ENCODE measurements around the gene ARHGAP21.

Gene ARHGAP21

DNA sequence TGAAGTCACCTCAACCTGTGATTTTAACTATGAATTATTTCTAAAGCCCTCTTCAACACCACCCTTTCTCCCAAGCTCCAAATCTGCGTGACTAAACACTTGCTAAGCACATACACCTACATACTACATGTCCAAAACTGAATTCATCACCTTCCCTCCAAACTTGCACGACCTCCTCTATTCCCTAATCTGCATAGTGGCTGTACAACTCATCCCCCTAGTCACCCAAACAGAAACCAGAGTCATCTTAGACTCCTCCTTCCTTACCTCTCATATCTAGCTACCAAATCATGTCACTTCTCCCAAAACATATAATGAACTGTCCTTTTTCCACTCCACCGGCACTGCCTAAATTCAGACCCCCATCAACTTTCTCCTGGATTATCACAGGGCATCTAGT is 16.2 kb downstream of the ARHGAP21 start:
- Histone ChIP-seq H3K4me1 (ENCODE audit: control insufficient read depth, insufficient read depth, low read length) (peaks cover 7% of the 10 kb centered on the region; the same call in 1 of the 2 replicates), H3K4me3 (ENCODE audit: low read depth, low read length) (no peak overlapping the region), H3K9ac (ENCODE audit: low read depth, low read length) (no peak overlapping the region), H3K9me3 (ENCODE audit: control insufficient read depth, insufficient read depth, low read length) (no peaks in the 10 kb centered on the region), H3K27me3 (ENCODE audit: control insufficient read depth, insufficient read depth, low read length) (no peaks in the 10 kb centered on the region), H3K27ac (ENCODE audit: low read depth, low read length) (no peak overlapping the region), H3K36me3 (ENCODE audit: control insufficient read depth, insufficient read depth, low read length) (no peaks in the 10 kb centered on the region)

DNA sequence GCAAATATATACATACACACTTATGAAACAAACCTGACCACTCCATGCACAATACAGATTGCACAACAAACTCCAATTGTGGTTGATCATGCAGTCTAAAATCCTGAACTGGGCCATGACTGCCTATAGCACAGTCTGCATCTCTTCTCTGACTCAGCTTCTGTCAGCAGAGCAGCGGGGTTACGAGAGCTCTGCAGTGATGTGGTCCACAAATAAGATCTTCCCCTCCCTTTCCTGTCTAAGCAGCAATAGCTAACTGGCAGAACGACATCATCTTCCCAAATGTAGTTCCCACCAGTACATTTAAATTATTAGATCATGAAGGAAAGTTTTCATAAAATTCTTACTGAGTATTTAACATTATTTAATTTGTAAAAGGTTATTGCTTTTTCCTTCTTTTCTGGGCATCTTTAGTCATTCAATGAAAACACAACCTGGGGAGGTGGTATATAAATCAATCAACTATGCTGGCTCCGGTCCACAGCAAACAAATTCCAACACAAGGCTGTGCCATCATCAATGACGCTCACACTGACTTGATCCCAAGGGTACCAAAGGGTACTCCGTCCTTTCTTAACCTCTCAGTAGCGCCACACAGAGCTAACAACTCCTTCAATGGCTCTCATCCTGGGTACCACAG is 17.1 kb downstream of the ARHGAP21 start:
- H3K9ac ChIP-seq (ENCODE audit: low read depth, low read length) = no peak overlapping the region
- H3K27me3 ChIP-seq (ENCODE audit: control insufficient read depth, insufficient read depth, low read length) = no peaks in the 10 kb centered on the region
- no peak overlapping the region for H3K27ac ChIP-seq (ENCODE audit: low read depth, low read length)
- no peaks in the 10 kb centered on the region for H3K9me3 ChIP-seq (ENCODE audit: control insufficient read depth, insufficient read depth, low read length)
- H3K4me3 ChIP-seq (ENCODE audit: low read depth, low read length) = no peak overlapping the region
- peaks cover 7% of the 10 kb centered on the region; the same call in 1 of the 2 replicates for H3K4me1 ChIP-seq (ENCODE audit: control insufficient read depth, insufficient read depth, low read length)
- H3K36me3 ChIP-seq (ENCODE audit: control insufficient read depth, insufficient read depth, low read length) = no peaks in the 10 kb centered on the region

GRCh38 chr10:24703700-24704099 is 20.0 kb downstream of the ARHGAP21 start:
- no peak overlapping the region for H3K4me3 ChIP-seq (ENCODE audit: low read depth, low read length)
- no peak overlapping the region for H3K27ac ChIP-seq (ENCODE audit: low read depth, low read length)
- no peaks in the 10 kb centered on the region for H3K36me3 ChIP-seq (ENCODE audit: control insufficient read depth, insufficient read depth, low read length)
- no peaks in the 10 kb centered on the region for H3K9me3 ChIP-seq (ENCODE audit: control insufficient read depth, insufficient read depth, low read length)
- H3K4me1 ChIP-seq (ENCODE audit: control insufficient read depth, insufficient read depth, low read length) = peaks cover 11% of the 10 kb centered on the region
- no peaks in the 10 kb centered on the region for H3K27me3 ChIP-seq (ENCODE audit: control insufficient read depth, insufficient read depth, low read length)
- H3K9ac ChIP-seq (ENCODE audit: low read depth, low read length) = no peak overlapping the region

DNA sequence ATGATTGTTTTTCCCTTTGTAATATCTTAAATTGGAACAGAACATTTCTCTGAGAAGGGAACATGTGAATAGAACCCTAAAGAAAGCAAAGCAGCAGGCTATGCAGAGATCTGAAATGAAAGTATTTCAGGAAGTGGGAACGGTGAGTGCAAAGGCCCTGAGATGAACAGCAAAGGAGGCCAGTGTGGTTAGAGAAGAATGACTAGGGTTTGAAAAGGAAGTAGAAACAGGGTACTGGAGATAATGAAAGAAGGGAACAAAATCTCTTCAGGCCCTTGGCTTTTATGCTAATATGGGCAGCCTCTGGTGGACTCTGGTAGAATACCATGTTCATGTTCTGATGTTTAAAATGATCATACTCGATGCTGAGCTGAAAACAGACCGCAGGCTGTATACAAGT is 22.2 kb downstream of the ARHGAP21 start:
- no peaks in the 10 kb centered on the region for H3K9me3 ChIP-seq (ENCODE audit: control insufficient read depth, insufficient read depth, low read length)
- H3K4me3 ChIP-seq (ENCODE audit: low read depth, low read length) = no peak overlapping the region
- no peak overlapping the region for H3K9ac ChIP-seq (ENCODE audit: low read depth, low read length)
- no peaks in the 10 kb centered on the region for H3K36me3 ChIP-seq (ENCODE audit: control insufficient read depth, insufficient read depth, low read length)
- no peaks in the 10 kb centered on the region for H3K27me3 ChIP-seq (ENCODE audit: control insufficient read depth, insufficient read depth, low read length)
- no peak overlapping the region for H3K27ac ChIP-seq (ENCODE audit: low read depth, low read length)
- peaks cover 12% of the 10 kb centered on the region for H3K4me1 ChIP-seq (ENCODE audit: control insufficient read depth, insufficient read depth, low read length)

- H3K4me3 ChIP-seq (ENCODE audit: low read depth, low read length) = no peak overlapping the region
- H3K4me1 ChIP-seq (ENCODE audit: control insufficient read depth, insufficient read depth, low read length) = peaks cover 7% of the 10 kb centered on the region
- H3K36me3 ChIP-seq (ENCODE audit: control insufficient read depth, insufficient read depth, low read length) = no peaks in the 10 kb centered on the region
- H3K9ac ChIP-seq (ENCODE audit: low read depth, low read length) = no peak overlapping the region
- no peaks in the 10 kb centered on the region for H3K9me3 ChIP-seq (ENCODE audit: control insufficient read depth, insufficient read depth, low read length)
- no peak overlapping the region for H3K27ac ChIP-seq (ENCODE audit: low read depth, low read length)
- H3K27me3 ChIP-seq (ENCODE audit: control insufficient read depth, insufficient read depth, low read length) = no peaks in the 10 kb centered on the region
Observed at GRCh38 chr10:24700948-24701347, 22.7 kb downstream of the ARHGAP21 start.

DNA sequence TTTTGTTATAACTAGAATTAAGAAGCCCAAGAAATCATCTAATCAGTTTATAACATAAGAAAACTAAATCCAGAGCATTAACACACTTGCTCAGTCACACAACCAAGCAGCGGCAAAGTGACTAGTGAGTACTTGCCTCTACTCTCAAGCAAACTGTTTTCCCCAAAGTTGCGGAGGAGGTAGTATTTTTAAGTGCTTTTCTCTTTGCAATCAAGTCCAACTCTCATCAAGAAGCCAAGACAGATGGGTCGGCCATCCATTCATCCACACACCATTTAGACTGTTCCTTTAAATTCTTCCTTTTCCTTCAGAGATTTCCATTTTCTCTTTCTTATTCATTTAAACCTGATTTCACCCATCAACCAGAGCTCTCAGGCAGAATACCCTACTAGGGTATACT is 25.4 kb downstream of the ARHGAP21 start:
- no peak overlapping the region for H3K4me3 ChIP-seq (ENCODE audit: low read depth, low read length)
- H3K4me1 ChIP-seq (ENCODE audit: control insufficient read depth, insufficient read depth, low read length) = peaks cover 7% of the 10 kb centered on the region
- no peak overlapping the region for H3K9ac ChIP-seq (ENCODE audit: low read depth, low read length)
- H3K9me3 ChIP-seq (ENCODE audit: control insufficient read depth, insufficient read depth, low read length) = no peaks in the 10 kb centered on the region
- no peaks in the 10 kb centered on the region for H3K27me3 ChIP-seq (ENCODE audit: control insufficient read depth, insufficient read depth, low read length)
- H3K27ac ChIP-seq (ENCODE audit: low read depth, low read length) = no peak overlapping the region
- H3K36me3 ChIP-seq (ENCODE audit: control insufficient read depth, insufficient read depth, low read length) = no peaks in the 10 kb centered on the region

DNA sequence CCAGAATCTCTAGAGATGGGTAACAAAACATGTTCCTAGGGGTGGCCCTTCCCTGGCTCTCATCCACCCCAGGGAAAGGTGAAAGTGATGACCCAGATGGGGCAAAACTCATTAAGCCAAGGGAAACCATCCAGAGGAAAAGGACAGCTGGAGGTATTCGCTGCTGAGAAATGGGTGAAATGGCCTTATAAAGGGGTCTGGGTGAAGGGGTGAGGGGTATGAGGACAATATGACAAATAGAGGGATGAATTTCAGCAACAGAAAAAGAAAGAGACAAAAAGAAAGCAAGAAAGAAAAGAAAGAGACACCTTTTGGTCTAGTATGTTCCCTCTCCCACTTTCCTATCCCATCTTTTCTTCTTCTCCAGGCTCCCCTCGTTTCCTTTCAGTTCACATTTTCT is 26.6 kb downstream of the ARHGAP21 start:
- H3K4me1 ChIP-seq (ENCODE audit: control insufficient read depth, insufficient read depth, low read length) = peaks cover 7% of the 10 kb centered on the region
- no peak overlapping the region for H3K27ac ChIP-seq (ENCODE audit: low read depth, low read length)
- no peaks in the 10 kb centered on the region for H3K36me3 ChIP-seq (ENCODE audit: control insufficient read depth, insufficient read depth, low read length)
- H3K9me3 ChIP-seq (ENCODE audit: control insufficient read depth, insufficient read depth, low read length) = no peaks in the 10 kb centered on the region
- no peaks in the 10 kb centered on the region for H3K27me3 ChIP-seq (ENCODE audit: control insufficient read depth, insufficient read depth, low read length)
- no peak overlapping the region for H3K4me3 ChIP-seq (ENCODE audit: low read depth, low read length)
- no peak overlapping the region for H3K9ac ChIP-seq (ENCODE audit: low read depth, low read length)

- no peak overlapping the region for H3K4me3 ChIP-seq (ENCODE audit: low read depth, low read length)
- H3K27me3 ChIP-seq (ENCODE audit: control insufficient read depth, insufficient read depth, low read length) = no peaks in the 10 kb centered on the region
- H3K9me3 ChIP-seq (ENCODE audit: control insufficient read depth, insufficient read depth, low read length) = no peaks in the 10 kb centered on the region
- peaks cover 7% of the 10 kb centered on the region for H3K4me1 ChIP-seq (ENCODE audit: control insufficient read depth, insufficient read depth, low read length)
- no peak overlapping the region for H3K27ac ChIP-seq (ENCODE audit: low read depth, low read length)
- no peak overlapping the region for H3K9ac ChIP-seq (ENCODE audit: low read depth, low read length)
- H3K36me3 ChIP-seq (ENCODE audit: control insufficient read depth, insufficient read depth, low read length) = no peaks in the 10 kb centered on the region
Observed at GRCh38 chr10:24695452-24695851, 28.2 kb downstream of the ARHGAP21 start.

DNA sequence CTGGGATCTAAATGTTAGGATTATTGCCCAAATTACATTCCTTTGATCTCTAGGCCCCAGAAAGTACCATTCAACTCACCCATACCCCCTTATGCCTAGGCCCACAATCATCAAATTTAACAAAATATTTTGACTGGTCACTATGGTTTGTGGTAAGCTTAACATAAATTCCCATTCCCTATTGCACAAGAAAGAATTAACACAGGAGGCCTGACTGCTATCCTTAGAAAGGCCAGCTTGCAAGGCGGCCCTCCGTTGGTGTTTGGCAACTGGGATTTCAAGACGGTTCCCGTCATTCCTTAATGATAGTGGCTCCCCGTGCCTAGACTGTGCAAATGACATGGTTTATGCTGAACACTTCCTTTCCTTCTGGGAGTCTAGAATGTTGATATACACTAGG is 29.6 kb downstream of the ARHGAP21 start:
- no peaks in the 10 kb centered on the region for H3K27me3 ChIP-seq (ENCODE audit: control insufficient read depth, insufficient read depth, low read length)
- H3K27ac ChIP-seq (ENCODE audit: low read depth, low read length) = no peak overlapping the region
- H3K4me3 ChIP-seq (ENCODE audit: low read depth, low read length) = no peak overlapping the region
- no peaks in the 10 kb centered on the region for H3K9me3 ChIP-seq (ENCODE audit: control insufficient read depth, insufficient read depth, low read length)
- peaks cover 6% of the 10 kb centered on the region for H3K4me1 ChIP-seq (ENCODE audit: control insufficient read depth, insufficient read depth, low read length)
- H3K9ac ChIP-seq (ENCODE audit: low read depth, low read length) = no peak overlapping the region
- H3K36me3 ChIP-seq (ENCODE audit: control insufficient read depth, insufficient read depth, low read length) = no peaks in the 10 kb centered on the region

- no peaks in the 10 kb centered on the region for H3K4me1 ChIP-seq (ENCODE audit: control insufficient read depth, insufficient read depth, low read length)
Observed at GRCh38 chr10:24690961-24691512, 32.6 kb downstream of the ARHGAP21 start.

DNA sequence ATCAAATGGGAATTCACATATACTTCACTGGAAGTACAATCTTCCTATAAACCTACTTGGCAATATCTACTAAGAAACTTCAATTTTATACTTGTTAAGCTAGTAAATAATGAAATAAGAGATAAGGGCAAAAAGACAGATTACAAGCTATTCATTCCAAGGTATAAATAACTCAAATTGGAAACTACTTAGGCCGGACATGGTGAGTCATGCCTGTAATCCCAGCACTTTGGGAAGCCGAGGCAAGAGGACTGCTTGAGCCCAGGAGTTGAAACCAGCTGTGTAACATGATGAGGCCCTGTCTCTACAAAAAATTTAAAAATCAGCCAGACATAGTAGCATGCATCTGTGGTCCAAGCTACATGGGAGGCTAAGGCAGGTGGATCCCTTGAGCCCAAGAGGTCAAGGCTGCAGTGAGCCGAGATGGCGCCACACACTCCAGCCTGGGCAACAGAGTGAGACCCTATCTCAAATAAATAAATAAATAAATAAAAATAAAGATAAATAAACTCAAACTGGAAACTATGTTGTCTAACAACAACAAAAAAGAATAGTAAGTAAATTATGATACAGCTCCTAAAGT is 37.6 kb downstream of the ARHGAP21 start:
- Histone ChIP-seq H3K4me3 (ENCODE audit: low read depth, low read length) (no peak overlapping the region), H3K9ac (ENCODE audit: low read depth, low read length) (no peak overlapping the region), H3K27ac (ENCODE audit: low read depth, low read length) (no peak overlapping the region), H3K4me1 (ENCODE audit: control insufficient read depth, insufficient read depth, low read length) (no peaks in the 10 kb centered on the region), H3K27me3 (ENCODE audit: control insufficient read depth, insufficient read depth, low read length) (no peaks in the 10 kb centered on the region), H3K9me3 (ENCODE audit: control insufficient read depth, insufficient read depth, low read length) (no peaks in the 10 kb centered on the region), H3K36me3 (ENCODE audit: control insufficient read depth, insufficient read depth, low read length) (no peaks in the 10 kb centered on the region)

More at GRCh38 chr10:24690961-24691512, 32.6 kb downstream of the ARHGAP21 start:
- Histone ChIP-seq H3K27ac (ENCODE audit: low read depth, low read length) (no peak overlapping the region), H3K36me3 (ENCODE audit: control insufficient read depth, insufficient read depth, low read length) (no peaks in the 10 kb centered on the region), H3K9me3 (ENCODE audit: control insufficient read depth, insufficient read depth, low read length) (no peaks in the 10 kb centered on the region), H3K9ac (ENCODE audit: low read depth, low read length) (no peak overlapping the region), H3K4me3 (ENCODE audit: low read depth, low read length) (no peak overlapping the region), H3K27me3 (ENCODE audit: control insufficient read depth, insufficient read depth, low read length) (no peaks in the 10 kb centered on the region)

Measured in HUES48 (cell line).